HL-60 (cell line): ENCODE results near the gene NTN1.
"Not testable (repeated sequence)": the region's sequence is repeated elsewhere in the genome, so short reads cannot be mapped to it uniquely, and the experiment has no call there.

ENCODE experiments used
- DNase-seq, 2 experiments: peaks; one replicate each; pipeline ENCODE4 v3.0.0-alpha.2; 2010 to 2020; ENCODE audit warnings: low read depth in 1 of 2, low spot score in 1 of 2
- H3K27ac ChIP-seq: fragments of 250-450 bp; sonication (Bioruptor Pico); replicated peaks from 2 replicates; pipeline ENCODE4 v1.5.1; 2020; ENCODE audit warnings: mild to moderate bottlenecking, moderate library complexity
- H3K27me3 ChIP-seq: fragments of 250-450 bp; sonication (Bioruptor Pico); 2 replicates; pipeline ENCODE4 v1.5.1; 2021; ENCODE audit warnings: mild to moderate bottlenecking, moderate library complexity; ENCODE audit not compliant: insufficient read depth, poor library complexity, severe bottlenecking
- H3K4me3 ChIP-seq: replicated peaks from 2 replicates; pipeline ENCODE4 v1.5.1; 2011; ENCODE audit warnings: mild to moderate bottlenecking, control low read depth, low read length; ENCODE audit not compliant: insufficient read depth
- CTCF ChIP-seq: IDR thresholded peaks from one replicate; pipeline ENCODE4 v1.5.1; 2011; ENCODE audit warnings: low read length, control low read depth, inconsistent platforms; ENCODE audit not compliant: insufficient read depth
- GABPA ChIP-seq: IDR thresholded peaks from 2 replicates; pipeline ENCODE4 v1.6.1; 2012; ENCODE audit warnings: low read depth
- POLR2AphosphoS5 ChIP-seq: IDR thresholded peaks from 2 replicates; pipeline ENCODE4 v1.6.1; 2012; ENCODE audit warnings: low read depth
- REST ChIP-seq: IDR thresholded peaks from 2 replicates; pipeline ENCODE4 v1.6.1; 2012; ENCODE audit warnings: low read depth; ENCODE audit not compliant: insufficient replicate concordance
- SPI1 ChIP-seq: IDR thresholded peaks from 2 replicates; pipeline ENCODE4 v1.6.1; 2012; ENCODE audit warnings: low read depth, mild to moderate bottlenecking, borderline replicate concordance

The NTN1 gene

GRCh38 chr17:9098242-9098825, 77.0 kb downstream of the NTN1 start:
- Histone ChIP-seq H3K27ac (no peak overlapping the region), H3K27me3 (no peaks in the 10 kb centered on the region), H3K4me3 (no peak overlapping the region)
- no peak for TF ChIP-seq REST
- no peak for TF ChIP-seq SPI1
- TF ChIP-seq GABPA: no peak
- no peak for TF ChIP-seq POLR2AphosphoS5
- TF ChIP-seq CTCF: no peak
- DNase-seq: no peak

GRCh38 chr17:9101356-9101755, 80.0 kb downstream of the NTN1 start:
- DNase-seq: no peak
- no peak overlapping the region for H3K4me3 ChIP-seq
- no peak overlapping the region for H3K27ac ChIP-seq
- TF ChIP-seq CTCF (no peak), REST (no peak), SPI1 (no peak), GABPA (no peak), POLR2AphosphoS5 (no peak)
- no peaks in the 10 kb centered on the region for H3K27me3 ChIP-seq

GRCh38 chr17:9103193-9103592, 81.9 kb downstream of the NTN1 start:
- not testable (repeated sequence) for H3K27ac ChIP-seq, H3K27me3 ChIP-seq, DNase-seq, H3K4me3 ChIP-seq

- no peak for DNase-seq
- H3K27me3 ChIP-seq: no peaks in the 10 kb centered on the region
- no peak for TF ChIP-seq GABPA
- no peak for TF ChIP-seq SPI1
- TF ChIP-seq REST: no peak
- TF ChIP-seq POLR2AphosphoS5: no peak
- TF ChIP-seq CTCF: no peak
- H3K27ac ChIP-seq: no peak overlapping the region
- H3K4me3 ChIP-seq: no peak overlapping the region
Observed at GRCh38 chr17:9104370-9105041, 83.2 kb downstream of the NTN1 start.
